Upper lobe of left lung (tissue), 4 donors: Measurements from ENCODE around the gene AGTRAP.

Source experiments
- EP300 ChIP-seq, 4 donors: sonication (generic); formaldehyde crosslinking; IDR thresholded peaks; one replicate each; pipeline ENCODE4 v1.5.1; 2017; ENCODE audit warnings: antibody characterized with exemption in 4 of 4, control low read depth in 2 of 4
- POLR2AphosphoS5 ChIP-seq, 2 donors: sonication (generic); formaldehyde crosslinking; IDR thresholded peaks; one replicate each; pipeline ENCODE4 v1.5.1; 2017; ENCODE audit warnings: antibody characterized with exemption in 2 of 2
- TF ChIP-seq, protein P1 (sequence below), 6 experiments: fragments of 450-650 bp in 4 of 6; fragments of 200-600 bp in 2 of 6; sonication (generic) in 2 of 6; IDR thresholded peaks; one replicate each; pipeline ENCODE4 v1.5.1; 2016 to 2019; ENCODE audit warnings: antibody characterized with exemption in 6 of 6

DNA sequence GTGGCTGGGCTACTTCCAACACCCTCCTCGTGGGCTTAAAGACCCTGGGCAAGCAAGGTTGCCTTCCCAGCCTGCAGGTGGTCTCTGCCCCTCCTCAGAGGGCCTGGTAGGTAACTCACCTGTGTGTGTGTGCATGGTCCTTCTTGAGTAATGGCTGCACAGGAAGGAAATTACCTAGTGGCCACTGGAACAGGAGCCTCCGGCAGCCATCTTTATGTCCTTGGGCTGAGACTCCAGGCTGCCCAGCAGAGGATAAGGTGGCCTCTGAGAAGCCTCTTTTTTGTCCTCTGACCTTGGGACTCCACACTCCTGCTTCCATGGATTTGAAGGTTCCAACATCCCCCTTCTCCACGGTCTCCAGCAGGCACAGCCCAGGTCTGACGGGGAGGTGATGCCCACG lies 24.4 kb upstream of the AGTRAP start:
- TF ChIP-seq, protein P1, sequence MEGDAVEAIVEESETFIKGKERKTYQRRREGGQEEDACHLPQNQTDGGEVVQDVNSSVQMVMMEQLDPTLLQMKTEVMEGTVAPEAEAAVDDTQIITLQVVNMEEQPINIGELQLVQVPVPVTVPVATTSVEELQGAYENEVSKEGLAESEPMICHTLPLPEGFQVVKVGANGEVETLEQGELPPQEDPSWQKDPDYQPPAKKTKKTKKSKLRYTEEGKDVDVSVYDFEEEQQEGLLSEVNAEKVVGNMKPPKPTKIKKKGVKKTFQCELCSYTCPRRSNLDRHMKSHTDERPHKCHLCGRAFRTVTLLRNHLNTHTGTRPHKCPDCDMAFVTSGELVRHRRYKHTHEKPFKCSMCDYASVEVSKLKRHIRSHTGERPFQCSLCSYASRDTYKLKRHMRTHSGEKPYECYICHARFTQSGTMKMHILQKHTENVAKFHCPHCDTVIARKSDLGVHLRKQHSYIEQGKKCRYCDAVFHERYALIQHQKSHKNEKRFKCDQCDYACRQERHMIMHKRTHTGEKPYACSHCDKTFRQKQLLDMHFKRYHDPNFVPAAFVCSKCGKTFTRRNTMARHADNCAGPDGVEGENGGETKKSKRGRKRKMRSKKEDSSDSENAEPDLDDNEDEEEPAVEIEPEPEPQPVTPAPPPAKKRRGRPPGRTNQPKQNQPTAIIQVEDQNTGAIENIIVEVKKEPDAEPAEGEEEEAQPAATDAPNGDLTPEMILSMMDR (IDR thresholded peaks at IDR 0.05) = no peak
- TF ChIP-seq POLR2AphosphoS5 (IDR thresholded peaks at IDR 0.05) (no peak), EP300 (IDR thresholded peaks at IDR 0.05) (no peak)
